SK-N-SH (cell line): ENCODE results near the gene C11orf68. TPM values are rescaled to one million over a fixed set of nuclear protein-coding genes. Genes with fewer than 3 reads are reported as not detected.

Source experiments
- CTCF ChIA-PET: fragments of 300-600, 350-600 bp; formaldehyde crosslinking; extraction: SDS; loops from one replicate; lab custom pipeline; 2021; lab: Yijun Ruan, JAX
- POLR2A ChIA-PET: fragments of 350-600 bp; sonication (Branson Sonifier 250); formaldehyde crosslinking; extraction: SDS; loops from one replicate; lab custom pipeline; 2020; ENCODE audit warnings: antibody characterized with exemption, inconsistent platforms; lab: Yijun Ruan, JAX
- DNase-seq: peaks from one replicate; pipeline ENCODE4 v3.0.0; 2012
- H2AFZ ChIP-seq: fragments of 200-600 bp; sonication (generic); 2 replicates; pipeline ENCODE4 v1.8.1; 2016; ENCODE audit warnings: antibody characterized with exemption, mild to moderate bottlenecking, low read depth
- H3F3A ChIP-seq: fragments of 200-600 bp; sonication (generic); replicated peaks from 2 replicates; pipeline ENCODE3; 2016; ENCODE audit warnings: antibody characterized with exemption, mild to moderate bottlenecking; ENCODE audit not compliant: insufficient read depth
- H3K27ac ChIP-seq, 2 experiments: fragments of 200-500 bp in 1 of 2; fragments of 200-600 bp in 1 of 2; sonication (Bioruptor generic) in 1 of 2; sonication (generic), shearing (Covaris generic) in 1 of 2; 2 replicates each; pipeline versions ENCODE4 v1.5.1 to v1.6.1; 2014 to 2016; ENCODE audit warnings: low read depth in 2 of 2, inconsistent platforms in 1 of 2, low read length in 1 of 2, mild to moderate bottlenecking in 1 of 2, mixed read lengths in 1 of 2
- H3K27me3 ChIP-seq: fragments of 200-600 bp; sonication (generic), shearing (Covaris generic); 2 replicates; pipeline ENCODE4 v1.6.1; 2016; ENCODE audit warnings: mixed run types; ENCODE audit not compliant: insufficient read depth
- H3K36me3 ChIP-seq, 2 experiments: fragments of 200-500 bp in 1 of 2; fragments of 200-600 bp in 1 of 2; sonication (Bioruptor generic) in 1 of 2; sonication (generic) in 1 of 2; replicated peaks in 1 of 2; 2 replicates each; pipeline versions ENCODE3 to v1.5.1; 2014 to 2016; ENCODE audit warnings: low read length in 1 of 2, mild to moderate bottlenecking in 1 of 2; ENCODE audit not compliant: insufficient read depth in 2 of 2, control insufficient read depth in 1 of 2
- H3K4me1 ChIP-seq, 2 experiments: fragments of 200-500 bp in 1 of 2; fragments of 200-600 bp in 1 of 2; sonication (Bioruptor generic) in 1 of 2; sonication (generic), shearing (Covaris generic) in 1 of 2; 2 replicates each; pipeline versions ENCODE4 v1.5.1 to v1.6.1; 2014 to 2016; ENCODE audit warnings: low read depth in 1 of 2, low read length in 1 of 2, mixed run types in 1 of 2; ENCODE audit not compliant: insufficient read depth in 2 of 2, control insufficient read depth in 1 of 2
- H3K4me2 ChIP-seq: fragments of 200-600 bp; sonication (generic), shearing (Covaris generic); 2 replicates; pipeline ENCODE4 v1.6.1; 2017; ENCODE audit warnings: mixed run types
- H3K4me3 ChIP-seq, 2 experiments: fragments of 200-500 bp in 1 of 2; fragments of 200-600 bp in 1 of 2; sonication (Bioruptor generic) in 1 of 2; sonication (generic), shearing (Covaris generic) in 1 of 2; 2 replicates each; pipeline versions ENCODE4 v1.5.1 to v1.8.1; 2014 to 2016; ENCODE audit warnings: low read depth in 2 of 2, inconsistent platforms in 1 of 2, low read length in 1 of 2, mild to moderate bottlenecking in 1 of 2, mixed read lengths in 1 of 2, moderate library complexity in 1 of 2
- H3K79me2 ChIP-seq: fragments of 200-600 bp; sonication (generic); 2 replicates; pipeline ENCODE4 v1.8.1; 2017; ENCODE audit warnings: mild to moderate bottlenecking; ENCODE audit not compliant: insufficient read depth
- H3K9ac ChIP-seq: fragments of 200-600 bp; sonication (generic); 2 replicates; pipeline ENCODE4 v1.6.1; 2017; ENCODE audit warnings: mixed run types
- H3K9me2 ChIP-seq: fragments of 200-600 bp; sonication (generic); 2 replicates; pipeline ENCODE4 v1.6.1; 2017; ENCODE audit warnings: mixed run types
- H3K9me3 ChIP-seq: fragments of 200-600 bp; sonication (generic); 2 replicates; pipeline ENCODE4 v1.6.1; 2017; ENCODE audit warnings: mixed run types, mild to moderate bottlenecking, moderate library complexity
- H4K20me1 ChIP-seq: fragments of 200-600 bp; sonication (generic); 2 replicates; pipeline ENCODE4 v1.6.1; 2017; ENCODE audit warnings: mild to moderate bottlenecking, mixed run types; ENCODE audit not compliant: insufficient read depth
- CHD2 ChIP-seq: fragments of 150-350 bp; IDR thresholded peaks from 2 replicates; pipeline ENCODE4 v1.6.1; 2018; ENCODE audit warnings: low read length; ENCODE audit not compliant: partially characterized antibody
- CTCF ChIP-seq: fragments of 200-600 bp; sonication (generic); IDR thresholded peaks from 2 replicates; pipeline ENCODE4 v1.6.1; 2017; ENCODE audit warnings: antibody characterized with exemption, mild to moderate bottlenecking, moderate library complexity
- ELF1 ChIP-seq: IDR thresholded peaks from 2 replicates; pipeline ENCODE4 v1.4.0; 2012
- EP300 ChIP-seq, 2 experiments: IDR thresholded peaks; 2 replicates each; pipeline versions ENCODE4 v1.4.0 to v1.6.1; 2012; ENCODE audit warnings: borderline replicate concordance in 1 of 2, low read depth in 1 of 2, low read length in 1 of 2
- EZH2phosphoT487 ChIP-seq: fragments of 200-600 bp; sonication (generic); IDR thresholded peaks from 2 replicates; pipeline ENCODE4 v1.6.1; 2017; ENCODE audit warnings: low read depth, mixed run types, mild to moderate bottlenecking, antibody characterized with exemption, moderate library complexity, borderline replicate concordance
- FOXM1 ChIP-seq: IDR thresholded peaks from 2 replicates; pipeline ENCODE4 v1.4.0; 2012; ENCODE audit warnings: low read depth, mild to moderate bottlenecking
- GABPA ChIP-seq: IDR thresholded peaks from 2 replicates; pipeline ENCODE4 v1.4.0; 2012; ENCODE audit warnings: low read depth, mild to moderate bottlenecking
- MAX ChIP-seq: IDR thresholded peaks from 2 replicates; pipeline ENCODE4 v1.4.0; 2012; ENCODE audit warnings: low read depth
- MEF2A ChIP-seq: IDR thresholded peaks from 2 replicates; pipeline ENCODE4 v1.4.0; 2012; ENCODE audit warnings: low read depth, borderline replicate concordance
- MXI1 ChIP-seq: IDR thresholded peaks from 2 replicates; pipeline ENCODE4 v1.6.1; 2012; ENCODE audit warnings: mild to moderate bottlenecking, low read depth, low read length, improper control_type of control experiment
- NFIC ChIP-seq: IDR thresholded peaks from 2 replicates; pipeline ENCODE4 v1.4.0; 2012; ENCODE audit warnings: borderline replicate concordance
- NRF1 ChIP-seq: IDR thresholded peaks from 2 replicates; pipeline ENCODE4 v1.6.1; 2012; ENCODE audit warnings: low read depth, mild to moderate bottlenecking, low read length
- PBX3 ChIP-seq: IDR thresholded peaks from 2 replicates; pipeline ENCODE4; 2012
- POLR2AphosphoS5 ChIP-seq: IDR thresholded peaks from 2 replicates; pipeline ENCODE4 v1.6.1; 2012; ENCODE audit warnings: low read depth, low read length
- RCOR1 ChIP-seq: fragments of 150-350 bp; IDR thresholded peaks from 2 replicates; pipeline ENCODE4 v1.6.1; 2017; ENCODE audit warnings: antibody characterized with exemption, low read length
- SIN3A ChIP-seq: IDR thresholded peaks from 2 replicates; pipeline ENCODE4 v1.6.1; 2012; ENCODE audit warnings: low read depth, mild to moderate bottlenecking, low read length, moderate library complexity, borderline replicate concordance
- SMC3 ChIP-seq: IDR thresholded peaks from 2 replicates; pipeline ENCODE4 v1.6.1; 2012; ENCODE audit warnings: low read depth, low read length, improper control_type of control experiment
- TCF12 ChIP-seq: IDR thresholded peaks from 2 replicates; pipeline ENCODE4 v1.4.0; 2012
- TEAD4 ChIP-seq: IDR thresholded peaks from 2 replicates; pipeline ENCODE4 v1.4.0; 2012; ENCODE audit warnings: mild to moderate bottlenecking, borderline replicate concordance; ENCODE audit not compliant: insufficient read depth
- USF2 ChIP-seq: fragments of 150-350 bp; IDR thresholded peaks from 2 replicates; pipeline ENCODE4 v1.6.1; 2017; ENCODE audit warnings: antibody characterized with exemption, low read length, low read depth, borderline replicate concordance
- YY1 ChIP-seq: IDR thresholded peaks from 2 replicates; pipeline ENCODE4 v1.4.0; 2012; ENCODE audit warnings: low read depth, mild to moderate bottlenecking
- WGBS: methylation state at CpG from one replicate; pipeline ENCODE4 v1.1.6; 2017; ENCODE audit warnings: low lambda C conversion rate; 5-methylcytosine and 5-hydroxymethylcytosine counted together
- polyA plus RNA-seq, 3 experiments: library from polyadenylated mRNA; depleted of rRNA; stranded (reverse); fragments of >200 nt; gene quantifications; 2 replicates each; pipeline ENCODE4 v1.2.3, GENCODE V29; 2012

The C11orf68 gene
- polyA plus RNA-seq, 1 of the 3 experiments (the other 2 are of a cell fraction) = 65.3 TPM

GRCh38 chr11:65886826-65887722, 31.8 kb downstream of the C11orf68 start:
- Histone ChIP-seq H3K9me2 (no peaks in the 10 kb centered on the region), H4K20me1 (peaks cover 13% of the 10 kb centered on the region), H3K79me2 (peaks cover 48% of the 10 kb centered on the region), H3K27me3 (no peaks in the 10 kb centered on the region), H3K9ac (peak overlapping the region; percentile 73), H3K27ac (peak overlapping the region; percentile 80 to 94), H2AFZ (no peak overlapping the region), H3K9me3 (no peaks in the 10 kb centered on the region), H3K4me2 (peak overlapping the region; percentile 98), H3K36me3 (peaks cover 36 to 45% of the 10 kb centered on the region in 2 experiments), H3K4me3 (peak overlapping the region; percentile 56 to 82), H3K4me1 (peaks cover 29 to 41% of the 10 kb centered on the region in 2 experiments), H3F3A (peaks cover 50% of the 10 kb centered on the region)
- no peak for DNase-seq
- WGBS = 75% methylated on average over 14 of the region's 14 CpGs
- POLR2A ChIA-PET = interaction anchor here (0.6 to 1.5 kb wide), 2 partner anchors 27 to 78 kb away, joined by 3 to 5 read pairs; partner anchors contain the start of gene MUS81
- CTCF ChIA-PET = interaction anchor here (0.5 to 15.2 kb wide), 18 partner anchors 9 to 425 kb away, joined by 3 to 374 read pairs (median 8); partner anchors contain the start of genes CFL1, CTSW, EFEMP2 and FOSL1
- TF ChIP-seq FOXM1 = no peak
- TF ChIP-seq GABPA = no peak
- no peak for TF ChIP-seq MXI1
- no peak for TF ChIP-seq RCOR1
- no peak for TF ChIP-seq SMC3
- TF ChIP-seq TCF12 = no peak
- TF ChIP-seq SIN3A = no peak
- no peak for TF ChIP-seq NFIC
- TF ChIP-seq POLR2AphosphoS5 = no peak
- TF ChIP-seq YY1 = no peak
- TF ChIP-seq PBX3 = no peak
- no peak for TF ChIP-seq ELF1
- no peak for TF ChIP-seq MAX
- no peak for TF ChIP-seq EP300 (IDR thresholded peaks at IDR 0.05; ENCODE audit: borderline replicate concordance in 1 of 2, low read depth in 1 of 2, low read length in 1 of 2)
- no peak for TF ChIP-seq NRF1

- H3K9me2 ChIP-seq = no peaks in the 10 kb centered on the region
- CTCF ChIA-PET = interaction anchor here (0.5 to 15.2 kb wide), 20 partner anchors 9 to 426 kb away, joined by 3 to 374 read pairs (median 12); partner anchors contain the start of genes AP5B1, BANF1, C11orf68 and CFL1
- TF ChIP-seq YY1 (no peak), CHD2 (no peak), EP300 (IDR thresholded peaks at IDR 0.05; ENCODE audit: borderline replicate concordance in 1 of 2, low read depth in 1 of 2, low read length in 1 of 2) (no peak), TCF12 (no peak), NFIC (no peak), CTCF (no peak), USF2 (no peak), MEF2A (no peak), MXI1 (no peak), TEAD4 (no peak), EZH2phosphoT487 (no peak)
These were observed 32.9 kb downstream of the C11orf68 start for GRCh38 chr11:65885808-65886536.

More at GRCh38 chr11:65885808-65886536, 32.9 kb downstream of the C11orf68 start:
- no peak overlapping the region; the same call in 1 of the 2 replicates for H3K4me2 ChIP-seq
- no peak overlapping the region for H3K27ac ChIP-seq
- WGBS = 90% methylated on average over 12 of the region's 12 CpGs
- POLR2A ChIA-PET = interaction anchor here (1.5 kb wide), 1 partner anchor 26 kb away, joined by 5 read pairs; the partner anchor contains the start of gene MUS81
- H3F3A ChIP-seq = peaks cover 39% of the 10 kb centered on the region
- no peak for DNase-seq
- no peaks in the 10 kb centered on the region for H3K9me3 ChIP-seq
- no peak overlapping the region for H3K4me3 ChIP-seq
- H3K4me1 ChIP-seq = peaks cover 24 to 32% of the 10 kb centered on the region in 2 experiments
- no peak overlapping the region for H3K9ac ChIP-seq
- peaks cover 39% of the 10 kb centered on the region for H3K79me2 ChIP-seq
- H3K36me3 ChIP-seq = peaks cover 31 to 45% of the 10 kb centered on the region in 2 experiments
- H4K20me1 ChIP-seq = peaks cover 2% of the 10 kb centered on the region; the same call in 1 of the 2 replicates
- no peaks in the 10 kb centered on the region for H3K27me3 ChIP-seq
- H2AFZ ChIP-seq = no peak overlapping the region
